Activated T-cell treated with anti-CD3 and anti-CD28 coated beads for 24 hours (primary cell): ENCODE results near the gene LRRC47.

Experiments used
- DNase-seq: peaks from one replicate; pipeline ENCODE4 v3.0.0-alpha.2; 2020; ENCODE audit warnings: low read depth

LRRC47 gene

DNA sequence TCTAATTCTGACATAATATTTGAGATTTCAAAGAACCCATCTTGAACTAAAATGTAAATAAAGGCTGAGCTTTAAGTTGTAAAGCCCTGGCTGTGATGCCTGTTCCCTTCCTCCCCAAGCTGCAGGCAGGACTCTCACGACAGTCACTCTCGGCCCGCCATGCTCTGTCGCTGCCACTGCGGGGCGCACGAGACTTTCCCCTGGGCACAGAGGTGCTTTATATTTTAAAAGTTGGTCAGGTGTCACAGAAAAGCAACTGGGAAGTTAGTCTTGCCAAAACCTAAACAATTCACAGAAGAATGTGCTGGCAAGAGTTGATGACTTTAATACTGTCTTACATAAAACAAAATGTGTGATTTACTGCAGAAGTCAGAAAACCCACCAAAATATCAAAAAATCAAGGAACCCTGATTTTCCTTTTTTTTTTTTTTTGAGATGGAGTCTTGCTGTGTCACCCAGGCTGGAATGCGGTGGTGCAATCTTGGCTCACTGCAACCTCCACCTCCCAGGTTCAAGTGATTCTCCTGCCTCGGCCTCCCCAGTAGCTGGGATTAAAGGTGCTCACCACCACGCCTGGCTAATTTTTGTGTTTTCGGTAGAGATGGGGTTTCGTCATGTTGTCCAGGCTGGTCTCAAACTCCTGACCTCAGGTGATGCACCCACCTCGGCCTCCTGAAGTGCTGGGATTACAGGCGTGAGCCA lies 10.7 kb downstream of the LRRC47 start:
- DNase-seq, result no peak

DNA sequence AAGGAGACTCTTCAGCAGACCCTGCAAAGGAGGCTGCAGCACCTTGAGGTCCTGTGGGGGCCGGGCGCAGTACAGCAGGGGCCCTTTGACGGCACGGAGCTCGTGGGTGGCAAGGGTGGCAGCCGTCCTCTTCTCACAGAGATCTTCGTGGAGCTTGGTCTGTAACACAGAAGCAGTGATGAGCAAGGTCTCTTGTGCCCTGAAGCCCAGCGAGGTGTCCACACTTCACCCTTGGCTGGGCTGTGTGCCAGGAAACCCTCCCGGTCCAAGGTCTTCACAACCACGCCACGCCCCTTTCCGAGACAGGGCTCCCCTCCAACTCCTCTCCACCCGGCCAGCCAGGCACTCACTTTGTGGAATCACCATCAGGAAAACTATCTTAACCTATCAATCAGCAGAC lies 11.3 kb downstream of the LRRC47 start:
- no peak for DNase-seq

DNA sequence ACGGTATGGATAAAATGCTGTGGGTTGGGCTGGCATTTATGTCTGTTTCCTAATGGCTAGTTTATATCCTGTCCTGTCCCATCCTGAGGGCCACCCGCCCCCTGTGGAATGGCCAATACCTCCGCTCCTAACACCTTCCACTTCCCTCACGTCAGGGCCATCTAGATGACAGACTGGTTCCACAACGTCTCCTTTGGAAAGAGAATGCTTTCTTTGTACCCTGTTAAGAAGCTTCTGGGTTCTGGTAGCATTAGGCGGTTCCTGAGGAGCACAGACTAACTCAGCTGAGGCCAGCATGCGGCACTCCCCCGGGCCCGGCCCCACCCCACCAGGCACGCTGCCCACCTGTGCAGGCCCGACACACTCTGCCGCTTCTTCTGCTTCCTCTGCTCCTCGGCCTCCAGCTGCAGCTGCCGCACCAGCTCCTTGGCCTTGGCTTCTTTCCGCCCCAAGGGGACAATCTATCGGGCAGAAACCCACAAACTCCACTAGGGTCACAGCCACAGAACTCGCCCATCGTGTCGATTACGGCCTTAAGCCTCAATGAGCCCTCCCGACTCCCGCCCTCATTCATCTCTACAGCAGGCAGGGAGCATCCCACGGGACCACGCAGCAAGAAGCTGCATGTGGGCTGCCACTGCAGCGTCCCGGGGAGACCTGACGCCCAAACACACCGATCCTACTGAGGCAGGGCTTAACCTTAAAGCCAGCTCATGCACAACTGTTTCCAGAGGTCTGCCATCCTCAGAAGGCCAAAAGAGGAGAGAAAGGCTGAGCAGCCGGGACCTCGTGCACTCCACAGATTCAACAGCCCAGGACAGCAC lies 12.4 kb downstream of the LRRC47 start:
- DNase-seq, result no peak

DNA sequence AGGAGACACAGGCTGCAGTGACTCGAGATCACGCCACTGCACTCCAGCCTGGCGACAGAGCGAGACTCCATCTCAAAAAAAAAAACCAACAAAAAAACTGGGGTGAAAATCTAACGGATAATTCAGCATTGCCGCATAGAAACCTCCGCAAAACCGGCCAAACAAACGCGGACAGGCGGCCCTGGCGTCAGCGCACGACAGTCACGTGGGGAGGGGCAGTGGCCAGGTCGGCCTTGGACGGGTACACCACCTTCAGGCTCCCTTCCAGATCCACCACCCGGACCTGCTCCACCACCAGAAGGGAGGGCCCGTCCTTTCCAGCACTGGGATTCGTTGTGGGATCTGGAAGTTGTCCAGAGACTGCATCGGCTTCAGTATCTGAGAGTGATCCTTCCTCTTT lies 15.4 kb downstream of the LRRC47 start:
- no peak for DNase-seq

DNA sequence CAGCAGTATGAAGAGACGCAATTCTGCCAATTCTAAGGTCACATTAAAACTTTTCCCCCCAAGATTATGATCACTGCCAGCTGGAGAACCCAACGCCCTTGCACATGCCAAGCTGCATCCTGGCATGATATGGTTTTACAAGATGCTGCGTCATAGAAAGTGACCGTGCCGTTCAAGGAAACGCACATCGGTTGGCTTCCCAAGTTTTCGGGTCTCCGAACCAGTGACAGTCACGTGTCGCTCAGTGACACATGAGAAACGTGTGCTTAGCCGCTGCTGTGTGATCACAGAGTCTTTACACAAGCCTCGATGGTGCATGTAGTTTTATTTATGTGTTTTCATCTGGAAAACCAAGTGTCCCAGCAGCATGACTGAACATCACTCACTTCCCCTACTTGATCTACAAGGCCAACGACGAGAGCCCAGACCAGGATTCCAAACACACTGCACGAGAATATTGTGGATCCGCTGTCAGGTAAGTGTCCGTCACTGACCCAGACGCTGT lies 16.3 kb downstream of the LRRC47 start:
- no peak for DNase-seq

DNA sequence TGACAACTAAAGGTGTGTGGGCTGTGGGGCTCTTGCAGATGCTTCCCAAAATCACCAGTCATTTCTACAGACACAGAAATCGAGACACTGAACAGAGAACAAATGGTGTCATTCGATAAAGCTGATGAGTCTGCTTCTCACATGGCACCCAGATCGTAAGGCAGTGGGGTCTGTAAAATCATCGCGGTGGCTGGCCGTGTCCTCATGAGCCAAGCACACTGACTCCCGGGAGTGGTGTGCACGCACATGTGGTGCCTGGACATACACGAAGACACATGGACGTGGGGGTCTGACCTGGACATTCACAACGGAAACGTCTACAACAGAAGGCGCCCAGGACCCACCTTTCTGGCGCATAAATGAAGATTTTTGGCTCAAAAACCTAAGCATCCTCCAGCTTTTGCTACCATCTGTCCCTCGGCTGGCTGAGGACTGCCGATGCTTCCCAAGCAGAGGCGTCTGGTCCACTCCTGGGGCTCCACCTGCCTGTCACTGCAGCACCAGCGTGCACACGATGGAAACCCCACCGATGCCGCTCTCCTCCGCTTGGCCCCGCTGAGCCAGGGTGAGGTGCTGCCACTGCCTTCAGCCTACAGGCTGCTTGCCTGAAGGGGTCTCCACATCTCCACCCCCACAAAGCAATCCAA lies 16.9 kb downstream of the LRRC47 start:
- DNase-seq, result no peak

DNA sequence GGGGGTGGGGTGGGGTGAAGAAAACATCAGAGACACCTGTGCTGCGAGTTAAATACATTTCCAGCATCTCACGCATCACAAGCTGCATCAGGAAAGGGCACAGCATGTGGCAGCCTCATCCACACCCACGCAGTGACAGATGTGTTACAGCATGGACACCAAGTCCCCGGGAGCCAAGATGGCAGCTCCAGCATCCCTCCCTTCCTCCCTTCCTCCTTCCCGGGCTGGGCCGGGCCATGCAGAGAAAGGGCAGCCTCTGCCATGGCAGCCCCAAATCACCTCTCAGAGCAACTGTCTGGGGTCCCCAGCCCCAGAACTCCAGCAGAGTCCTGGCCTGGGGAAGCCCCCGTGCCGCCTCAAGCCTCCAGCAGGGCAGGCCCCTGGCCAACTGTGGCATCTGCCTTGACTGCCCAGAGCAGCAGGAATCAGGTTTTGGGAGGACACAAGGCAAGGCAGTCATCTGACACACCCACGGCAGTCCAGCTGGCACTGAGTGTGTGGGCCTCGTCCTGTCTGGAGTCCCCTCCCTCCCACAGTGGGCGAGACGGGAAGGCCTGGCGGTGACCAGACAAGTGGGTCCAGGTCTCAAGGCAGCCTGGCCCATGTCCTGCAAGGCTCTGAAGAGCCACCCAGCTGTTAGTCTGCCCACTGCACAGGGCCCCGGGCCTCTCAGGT lies 17.6 kb downstream of the LRRC47 start:
- no peak for DNase-seq

DNA sequence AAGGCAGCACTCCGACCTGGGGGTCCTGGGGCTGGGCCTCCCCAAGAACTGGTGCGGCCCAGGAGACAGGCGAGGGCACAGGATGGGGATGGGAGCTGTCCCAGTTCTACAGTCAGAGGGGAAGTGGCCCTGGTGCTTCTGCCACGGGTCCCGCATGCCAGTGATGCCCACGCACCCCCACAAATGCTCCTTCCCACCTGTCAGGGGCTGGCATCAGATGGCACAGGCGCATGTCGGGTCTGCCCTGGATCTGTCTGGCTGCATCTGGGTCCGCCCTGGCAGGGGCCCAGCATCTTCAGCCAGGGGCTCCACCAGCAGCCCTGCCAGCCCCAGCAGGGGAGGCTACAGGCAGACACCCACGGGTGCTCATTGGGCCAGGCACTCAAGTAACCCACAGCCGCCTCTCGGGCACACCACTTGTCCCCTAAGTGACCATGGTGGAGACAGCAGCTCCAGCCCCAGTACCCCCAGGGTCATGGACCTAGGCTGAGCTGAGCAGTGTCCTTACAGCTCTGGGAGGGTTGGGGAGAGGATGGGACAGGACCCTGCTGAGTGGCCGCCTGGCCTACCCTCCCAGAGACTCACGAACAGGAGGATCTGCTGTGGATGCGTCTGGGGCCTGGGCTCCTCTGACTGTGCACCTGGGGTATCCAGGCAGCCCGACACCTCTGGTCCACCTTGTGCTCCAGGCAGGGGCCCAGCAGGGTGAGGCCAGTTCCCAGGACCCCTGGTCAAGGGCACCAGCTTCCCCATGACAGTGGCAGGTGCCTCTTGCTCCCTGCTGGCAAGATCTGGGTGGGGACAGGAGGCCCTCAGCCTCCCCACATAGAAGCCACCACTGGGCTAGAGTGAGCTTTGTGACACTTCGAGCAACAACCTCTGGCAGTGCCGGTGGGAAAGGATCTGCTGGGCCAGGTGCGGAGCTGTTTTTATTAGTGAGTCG lies 18.4 kb downstream of the LRRC47 start:
- DNase-seq, result no peak

DNA sequence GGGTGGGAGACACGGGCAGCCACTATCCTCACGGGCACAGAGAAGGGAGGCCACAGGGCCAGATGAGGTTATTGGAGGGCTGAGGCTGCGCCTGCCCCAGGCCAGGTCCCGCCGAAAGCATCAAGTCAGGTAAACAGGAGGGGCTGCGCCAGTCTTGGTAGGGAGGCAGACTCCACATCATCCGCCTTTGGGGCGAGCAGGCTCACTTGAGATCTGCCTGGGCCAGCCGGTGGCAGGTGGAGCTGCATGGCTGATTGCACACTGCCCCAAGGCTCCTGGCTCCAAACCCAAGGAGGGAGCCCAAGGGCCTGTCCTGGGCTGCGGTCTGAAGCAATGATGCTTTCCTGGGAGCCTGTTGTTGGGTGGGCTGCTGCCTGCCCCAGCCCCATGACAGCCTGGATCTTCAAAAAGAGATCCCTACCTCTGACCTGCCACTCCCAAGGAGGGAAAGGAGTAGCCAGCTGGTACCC lies 19.2 kb downstream of the LRRC47 start:
- DNase-seq, result no peak

DNA sequence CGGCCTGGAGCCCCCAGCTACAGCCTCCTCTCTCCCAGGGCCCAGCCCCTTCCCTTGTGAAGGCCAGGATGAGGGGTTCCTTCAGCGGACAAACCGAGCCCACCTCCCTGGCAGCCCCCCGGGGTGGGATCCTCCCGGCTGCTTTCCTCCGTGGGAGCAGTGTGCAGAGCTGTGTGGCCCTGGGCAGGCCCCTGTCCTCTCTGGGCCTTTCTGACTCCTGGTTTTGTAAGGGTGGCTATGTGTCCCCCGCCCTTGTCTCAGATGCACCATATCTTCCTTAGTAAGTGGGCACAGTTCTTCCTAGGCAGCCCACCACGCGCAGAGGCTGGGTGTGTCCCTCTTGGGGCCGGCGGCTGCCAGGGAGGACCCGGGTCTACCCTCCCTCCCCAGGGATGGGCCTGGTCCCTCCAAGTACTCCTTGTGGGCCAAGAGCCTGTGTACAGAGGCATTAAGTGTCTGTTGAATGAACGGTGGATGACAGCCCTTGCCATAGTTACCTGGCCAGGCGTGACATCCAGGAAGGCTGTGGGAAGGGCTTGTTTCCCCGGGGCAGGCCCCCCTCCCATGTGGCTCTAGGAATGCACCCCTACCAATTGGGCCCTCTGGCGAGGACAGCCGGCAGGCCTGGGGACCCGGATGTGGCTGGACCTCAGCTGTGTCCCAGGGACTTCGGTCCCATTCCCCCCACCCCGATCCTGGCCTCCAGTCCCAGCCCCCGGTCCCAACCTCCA lies 19.9 kb downstream of the LRRC47 start:
- DNase-seq, result no peak

DNA sequence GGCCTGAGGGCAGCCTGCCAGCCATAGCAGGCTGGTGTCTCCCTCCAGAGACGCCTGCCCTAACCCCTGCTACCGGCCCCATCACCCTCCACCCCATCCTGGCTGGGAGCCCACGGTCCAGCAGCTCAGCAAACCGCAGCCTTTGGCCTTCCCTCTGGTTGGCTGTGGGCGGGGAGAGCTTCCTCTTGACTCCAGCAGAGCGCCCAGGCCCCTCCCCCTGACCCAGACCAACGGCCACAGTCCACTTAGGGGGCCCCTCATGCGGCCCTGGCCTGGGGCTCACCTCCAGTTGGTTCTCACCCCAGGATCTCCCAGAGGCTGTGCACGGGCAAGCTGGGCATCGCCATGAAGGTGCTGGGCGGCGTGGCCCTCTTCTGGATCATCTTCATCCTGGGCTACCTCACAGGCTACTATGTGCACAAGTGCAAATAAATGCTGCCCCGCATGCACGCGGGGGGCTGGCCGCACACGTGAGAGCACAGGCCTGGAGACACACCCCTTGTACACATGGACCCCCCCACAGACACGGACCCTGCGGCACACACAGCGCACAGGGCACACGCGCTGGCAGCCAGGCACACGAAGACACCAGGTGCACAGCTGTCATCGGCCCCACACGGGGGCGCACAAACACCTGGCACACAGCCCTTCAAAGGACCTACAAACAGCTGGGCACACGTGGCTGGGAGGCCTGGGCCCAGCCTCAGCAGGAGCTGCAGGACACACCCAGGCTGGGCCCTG lies 20.6 kb downstream of the LRRC47 start:
- peak; percentile 28 for DNase-seq

DNA sequence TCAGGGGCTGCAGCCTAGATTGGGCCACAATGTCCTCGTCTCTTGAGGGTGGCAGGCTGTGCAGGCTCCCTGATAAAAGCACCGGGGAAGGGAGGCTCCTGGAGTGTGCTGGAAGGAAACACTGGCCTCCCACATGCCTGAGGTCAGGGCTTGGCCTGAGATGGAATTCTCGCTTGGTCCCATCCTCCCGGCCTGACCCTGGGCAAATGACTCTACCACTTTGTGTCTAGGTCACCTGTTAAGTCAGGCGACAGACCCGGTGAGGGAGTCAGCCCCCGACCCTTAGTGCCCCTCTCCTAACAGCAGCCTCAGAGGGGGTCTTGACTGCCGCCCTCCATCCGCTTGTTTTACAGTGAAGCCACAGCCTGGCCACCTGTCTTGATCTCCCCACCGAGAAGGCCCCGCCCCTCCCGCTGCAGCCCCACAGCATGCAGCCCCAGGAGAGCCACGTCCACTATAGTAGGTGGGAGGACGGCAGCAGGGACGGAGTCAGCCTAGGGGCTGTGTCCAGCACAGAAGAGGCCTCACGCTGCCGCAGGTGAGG lies 21.3 kb downstream of the LRRC47 start:
- DNase-seq, result no peak

DNA sequence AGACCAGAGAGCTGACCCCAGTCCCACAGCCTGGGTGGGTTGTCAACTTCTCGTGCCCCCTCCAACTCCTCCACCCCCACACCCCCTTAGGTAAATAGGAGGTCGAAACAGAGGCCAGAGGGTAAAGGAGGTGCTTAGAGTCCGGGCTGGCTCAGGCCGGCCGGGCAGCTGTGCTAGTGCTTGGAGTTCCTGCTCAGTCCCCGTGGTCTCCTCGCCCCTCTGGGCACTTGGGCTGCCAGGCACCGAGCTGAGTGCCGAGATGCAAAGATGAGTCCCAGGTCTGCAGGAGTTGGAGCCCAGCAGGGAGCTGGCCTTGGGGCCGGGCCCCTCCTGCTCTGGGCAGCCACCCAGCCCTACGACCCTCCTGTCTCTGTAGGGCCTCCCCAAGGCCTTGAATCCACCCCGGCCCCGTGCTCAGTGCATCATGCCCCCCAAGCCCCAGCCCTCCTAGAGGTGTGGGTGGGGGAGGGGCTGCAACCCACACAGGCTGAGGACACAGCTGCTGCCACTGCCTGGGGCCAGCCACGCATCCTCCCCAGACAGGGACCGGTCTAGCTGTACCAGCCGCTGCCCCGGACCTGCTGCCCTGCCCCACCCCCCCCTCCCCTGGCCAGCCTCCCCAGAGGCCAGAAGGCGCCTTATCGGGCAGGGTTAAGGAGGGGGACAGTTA lies 21.9 kb downstream of the LRRC47 start:
- no peak for DNase-seq

DNA sequence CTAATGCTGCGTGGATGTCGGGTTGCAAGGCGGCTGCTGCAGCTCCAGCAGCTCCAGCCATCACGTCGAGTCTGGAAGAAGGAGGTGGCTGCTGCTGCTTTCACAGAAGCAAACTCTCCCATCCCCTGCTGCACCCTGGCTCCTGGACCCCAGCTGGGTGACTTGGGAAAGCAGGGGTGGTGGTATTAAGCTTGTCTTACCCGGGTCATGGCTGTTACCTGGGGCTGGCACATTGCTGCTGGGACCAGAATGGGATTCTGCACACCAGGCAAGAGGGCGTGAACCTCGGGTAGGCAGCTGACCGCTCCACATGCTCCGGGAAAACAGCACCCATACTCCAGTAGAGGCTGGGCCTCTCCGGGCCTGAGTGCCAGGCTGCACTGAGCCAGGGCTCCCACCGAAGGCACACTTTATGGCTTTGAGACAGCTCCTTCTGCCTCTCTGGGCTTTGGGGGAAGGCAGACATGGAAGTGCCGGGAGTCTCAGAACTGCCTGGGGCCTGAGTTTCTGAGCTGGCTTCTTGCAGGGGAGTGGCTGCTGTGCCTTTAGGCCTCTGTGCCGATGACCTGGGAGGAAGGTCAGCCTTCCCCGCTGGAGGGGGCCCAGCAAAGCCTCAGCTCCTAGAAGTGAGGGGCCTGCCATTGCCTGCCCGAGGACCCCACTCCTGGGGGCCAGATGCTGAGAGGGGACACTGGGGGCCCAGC lies 22.6 kb downstream of the LRRC47 start:
- DNase-seq, result no peak

DNA sequence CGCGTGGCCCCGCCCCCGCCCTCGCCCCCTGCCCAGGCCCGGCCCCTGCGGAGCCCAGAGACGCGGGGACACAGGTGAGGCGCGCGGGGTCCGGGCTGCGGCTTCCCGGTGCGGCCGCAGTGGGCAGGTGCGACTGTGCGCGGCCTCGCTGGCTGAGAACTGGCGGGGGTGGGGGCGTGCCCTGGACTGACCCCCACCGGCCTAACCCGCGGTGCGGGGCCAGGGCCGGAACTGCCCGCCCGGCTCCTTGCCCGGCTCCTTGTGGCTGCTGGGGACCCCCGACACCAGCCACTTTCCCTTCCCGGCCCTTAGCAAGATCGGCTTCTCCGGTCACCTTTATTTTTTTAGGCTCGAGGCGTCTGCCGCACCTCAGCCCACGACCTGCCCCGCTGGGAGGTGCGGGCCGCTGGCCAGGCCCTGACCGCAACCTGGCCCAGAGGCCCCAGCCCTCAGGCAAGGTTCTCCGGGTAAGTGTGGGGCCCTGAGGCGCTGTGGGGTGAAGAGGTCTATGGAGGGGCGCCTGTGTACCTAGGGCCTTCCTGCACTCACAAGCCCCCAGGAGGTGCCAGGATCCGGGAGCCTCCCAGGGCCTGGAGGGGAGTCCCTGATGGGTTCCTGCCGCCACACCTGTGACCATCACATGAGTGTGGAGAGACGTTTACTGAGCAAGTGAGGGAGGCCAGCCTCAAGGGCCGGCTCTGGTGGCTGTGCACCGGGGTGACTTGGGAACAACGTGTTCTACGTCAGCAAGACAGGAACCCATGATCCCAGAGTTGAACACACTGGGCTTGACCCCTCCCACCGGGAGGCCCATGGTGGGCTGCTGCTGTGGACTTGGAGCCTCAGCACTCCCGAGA lies 23.4 kb downstream of the LRRC47 start, which contains the start of gene SMIM1:
TSS of gene SMIM1 (plus strand) at position 35 of the 857 bp plus-strand sequence. CDS start 2,625 bp downstream, outside the sequence.
- no peak for DNase-seq

DNA sequence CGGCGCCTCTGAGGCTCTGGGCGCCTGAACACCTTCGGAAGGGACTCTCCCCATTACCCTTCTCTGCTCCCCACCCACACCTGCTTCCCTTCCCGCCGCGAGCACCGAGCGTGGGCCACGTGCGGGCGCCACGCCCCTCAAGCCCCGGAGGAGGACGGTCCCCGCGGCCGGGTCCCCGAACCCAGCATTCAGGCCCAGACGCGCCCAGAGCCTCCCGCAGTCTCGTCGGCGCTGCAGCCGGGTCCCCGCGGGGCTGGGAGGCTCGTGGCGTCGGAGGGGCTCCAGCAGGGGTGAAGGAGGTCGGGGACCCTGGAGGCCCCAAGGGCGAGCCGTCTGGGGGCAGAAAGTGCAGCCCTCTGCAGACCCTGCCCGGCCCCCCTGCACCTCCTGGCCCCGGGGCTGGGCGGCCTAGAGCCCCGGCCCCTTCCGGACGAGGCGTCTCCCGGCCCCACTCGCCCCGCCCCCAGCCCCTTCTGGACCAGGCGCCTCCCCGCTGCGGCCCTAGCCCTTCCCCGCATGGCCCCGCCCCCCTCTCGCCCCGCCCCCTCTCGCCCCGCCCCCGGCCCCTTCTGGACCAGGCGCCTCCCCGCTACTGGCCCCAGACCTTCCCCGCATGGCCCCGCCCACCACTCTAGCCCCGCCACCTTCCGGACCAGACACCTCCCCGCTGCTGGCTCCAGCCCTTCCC lies 24.1 kb downstream of the LRRC47 start:
- peak; percentile 80 for DNase-seq
